Activated naive CD4-positive, alpha-beta T cell treated with anti-CD3 and anti-CD28 coated beads, Interleukin-2, amount 10 ng/mL, durations not matched to agents 7 days and 5 days (primary cell): ENCODE data around the gene TRIM44.
"Not testable (repeated sequence)": the region's sequence is repeated elsewhere in the genome, so short reads cannot be mapped to it uniquely, and the experiment has no call there.

Experiments used
- CTCF ChIA-PET: fragments of 350-600 bp; sonication (Branson Sonifier 250); formaldehyde crosslinking; loops from one replicate; lab custom pipeline; 2021; ENCODE audit warnings: antibody characterized with exemption; lab: Charles Lee
- DNase-seq: peaks from one replicate; pipeline ENCODE4 v3.0.0-alpha.2; 2020
- H3K27ac Mint-ChIP-seq: one replicate; pipeline ENCODE4 v1.8.0; 2021; ENCODE audit warnings: mild to moderate bottlenecking, moderate library complexity, mixed read lengths
- H3K27me3 Mint-ChIP-seq: one replicate; pipeline ENCODE4 v1.8.0; 2021; ENCODE audit warnings: mild to moderate bottlenecking, mixed read lengths
- H3K36me3 Mint-ChIP-seq: one replicate; pipeline ENCODE4 v1.8.0; 2021; ENCODE audit warnings: mixed read lengths
- H3K4me1 Mint-ChIP-seq: one replicate; pipeline ENCODE4 v1.8.0; 2021; ENCODE audit warnings: mixed read lengths
- H3K4me3 Mint-ChIP-seq: one replicate; pipeline ENCODE4 v1.8.0; 2021; ENCODE audit warnings: mild to moderate bottlenecking, moderate library complexity, mixed read lengths
- H3K9me3 Mint-ChIP-seq: one replicate; pipeline ENCODE4 v1.8.0; 2021; ENCODE audit warnings: mixed read lengths

The TRIM44 gene

GRCh38 chr11:35860194-35860593, 197.6 kb downstream of the TRIM44 start:
- H3K4me1 Mint-ChIP-seq, H3K27me3 Mint-ChIP-seq, H3K36me3 Mint-ChIP-seq, DNase-seq, H3K9me3 Mint-ChIP-seq, H3K4me3 Mint-ChIP-seq, H3K27ac Mint-ChIP-seq: not testable (repeated sequence)
- CTCF ChIA-PET, result interaction anchor here (1.3 kb wide), 1 partner anchor 38 kb away, joined by 3 read pairs; no protein-coding TSS in a partner anchor

- CTCF ChIA-PET, result interaction anchor here (1.3 kb wide), 1 partner anchor 39 kb away, joined by 3 read pairs; no protein-coding TSS in a partner anchor
- H3K9me3 Mint-ChIP-seq, result no peaks in the 10 kb centered on the region
Observed at GRCh38 chr11:35861191-35861590, 198.6 kb downstream of the TRIM44 start.

GRCh38 chr11:35862666-35863065, 200.1 kb downstream of the TRIM44 start:
- no peaks in the 10 kb centered on the region for H3K36me3 Mint-ChIP-seq
- no peak overlapping the region for H3K4me3 Mint-ChIP-seq
- CTCF ChIA-PET, result no interaction called here

More at GRCh38 chr11:35861191-35861590, 198.6 kb downstream of the TRIM44 start:
- Mint-ChIP-seq H3K27ac (no peak overlapping the region), H3K27me3 (no peaks in the 10 kb centered on the region), H3K36me3 (no peaks in the 10 kb centered on the region), H3K4me3 (no peak overlapping the region), H3K4me1 (no peaks in the 10 kb centered on the region)
- no peak for DNase-seq

GRCh38 chr11:35864131-35864530, 201.6 kb downstream of the TRIM44 start:
- H3K27me3 Mint-ChIP-seq, result no peaks in the 10 kb centered on the region
- CTCF ChIA-PET, result no interaction called here
- H3K4me1 Mint-ChIP-seq, result no peaks in the 10 kb centered on the region
- peaks cover 11% of the 10 kb centered on the region for H3K9me3 Mint-ChIP-seq
- no peak overlapping the region for H3K27ac Mint-ChIP-seq
- H3K36me3 Mint-ChIP-seq, result no peaks in the 10 kb centered on the region
- no peak for DNase-seq
- H3K4me3 Mint-ChIP-seq, result no peak overlapping the region

More at GRCh38 chr11:35862666-35863065, 200.1 kb downstream of the TRIM44 start:
- no peak overlapping the region for H3K27ac Mint-ChIP-seq
- DNase-seq, result no peak
- H3K4me1 Mint-ChIP-seq, result no peaks in the 10 kb centered on the region
- H3K9me3 Mint-ChIP-seq, result peaks cover 4% of the 10 kb centered on the region
- H3K27me3 Mint-ChIP-seq, result no peaks in the 10 kb centered on the region

GRCh38 chr11:35866601-35867000, 204.0 kb downstream of the TRIM44 start:
- Mint-ChIP-seq H3K4me1 (no peaks in the 10 kb centered on the region), H3K36me3 (no peaks in the 10 kb centered on the region), H3K4me3 (no peak overlapping the region), H3K27ac (no peak overlapping the region), H3K27me3 (no peaks in the 10 kb centered on the region), H3K9me3 (peaks cover 11% of the 10 kb centered on the region)
- DNase-seq, result no peak
- CTCF ChIA-PET, result no interaction called here
